ENCODE data around the gene DZIP1L. TPM values are rescaled to one million over a fixed set of nuclear protein-coding genes. Genes with fewer than 3 reads are reported as not detected.
"Not testable (repeated sequence)": the region's sequence is repeated elsewhere in the genome, so short reads cannot be mapped to it uniquely, and the experiment has no call there.

Gene DZIP1L
- not detected for polyA plus RNA-seq (2012; ENCODE audit: missing spikeins)

GRCh38 chr3:138114988-138115971 lies at the start of gene DZIP1L:
Gene DZIP1L (minus strand): TSS chr3:138115608. CDS start chr3:138103971, 11,637 bp downstream.
- DNase-seq (ENCODE audit: insufficient read length) (peak; percentile 46), FAIRE-seq (no peak)
- no peak for TF ChIP-seq POLR2AphosphoS5 (IDR thresholded peaks at IDR 0.05; ENCODE audit: low read depth, low read length)

GRCh38 chr3:138165061-138165460 lies 49.7 kb upstream of the DZIP1L start:
- FAIRE-seq (no peak), DNase-seq (ENCODE audit: insufficient read length) (no peak)
- no peak for TF ChIP-seq TAF1 (IDR thresholded peaks at IDR 0.05; ENCODE audit: borderline replicate concordance, low read depth, low read length)
- TF ChIP-seq POLR2AphosphoS5 (IDR thresholded peaks at IDR 0.05; ENCODE audit: low read depth, low read length): no peak
- no peak for TF ChIP-seq POLR2A (IDR thresholded peaks at IDR 0.05; ENCODE audit: low read depth, low read length)

- FAIRE-seq (no peak), DNase-seq (ENCODE audit: insufficient read length) (no peak)
- no peak for TF ChIP-seq POLR2AphosphoS5 (IDR thresholded peaks at IDR 0.05; ENCODE audit: low read depth, low read length)
- no peak for TF ChIP-seq POLR2A (IDR thresholded peaks at IDR 0.05; ENCODE audit: low read depth, low read length)
- no peak for TF ChIP-seq TAF1 (IDR thresholded peaks at IDR 0.05; ENCODE audit: borderline replicate concordance, low read depth, low read length)
These were observed 42.3 kb upstream of the DZIP1L start for GRCh38 chr3:138157743-138158142.

- DNase-seq (ENCODE audit: insufficient read length): no peak
- FAIRE-seq: no peak
These were observed 39.1 kb upstream of the DZIP1L start for GRCh38 chr3:138154534-138154933.

GRCh38 chr3:138148503-138148902 lies 33.1 kb upstream of the DZIP1L start:
- TF ChIP-seq POLR2AphosphoS5 (IDR thresholded peaks at IDR 0.05; ENCODE audit: low read depth, low read length): no peak
- no peak for TF ChIP-seq POLR2A (IDR thresholded peaks at IDR 0.05; ENCODE audit: low read depth, low read length)
- TF ChIP-seq TAF1 (IDR thresholded peaks at IDR 0.05; ENCODE audit: borderline replicate concordance, low read depth, low read length): no peak
- DNase-seq (ENCODE audit: insufficient read length): no peak
- no peak for FAIRE-seq

More at GRCh38 chr3:138154534-138154933, 39.1 kb upstream of the DZIP1L start:
- TF ChIP-seq POLR2AphosphoS5 (IDR thresholded peaks at IDR 0.05; ENCODE audit: low read depth, low read length) (no peak), POLR2A (IDR thresholded peaks at IDR 0.05; ENCODE audit: low read depth, low read length) (no peak), TAF1 (IDR thresholded peaks at IDR 0.05; ENCODE audit: borderline replicate concordance, low read depth, low read length) (no peak)

- not testable (repeated sequence) for DNase-seq (ENCODE audit: insufficient read length); FAIRE-seq
These were observed 26.8 kb upstream of the DZIP1L start for GRCh38 chr3:138142181-138142580.

- no peak for FAIRE-seq
- no peak for TF ChIP-seq POLR2AphosphoS5 (IDR thresholded peaks at IDR 0.05; ENCODE audit: low read depth, low read length)
- no peak for TF ChIP-seq TAF1 (IDR thresholded peaks at IDR 0.05; ENCODE audit: borderline replicate concordance, low read depth, low read length)
- no peak for TF ChIP-seq POLR2A (IDR thresholded peaks at IDR 0.05; ENCODE audit: low read depth, low read length)
- no peak for DNase-seq (ENCODE audit: insufficient read length)
These were observed 25.5 kb upstream of the DZIP1L start for GRCh38 chr3:138140940-138141339.

- DNase-seq (ENCODE audit: insufficient read length) (no peak), FAIRE-seq (no peak)
- no peak for TF ChIP-seq TAF1 (IDR thresholded peaks at IDR 0.05; ENCODE audit: borderline replicate concordance, low read depth, low read length)
- TF ChIP-seq POLR2AphosphoS5 (IDR thresholded peaks at IDR 0.05; ENCODE audit: low read depth, low read length): no peak
- no peak for TF ChIP-seq POLR2A (IDR thresholded peaks at IDR 0.05; ENCODE audit: low read depth, low read length)
These were observed 24.3 kb upstream of the DZIP1L start for GRCh38 chr3:138139691-138140090.

GRCh38 chr3:138137861-138138260 lies 22.5 kb upstream of the DZIP1L start:
- DNase-seq (ENCODE audit: insufficient read length) (no peak), FAIRE-seq (no peak)
- TF ChIP-seq POLR2A (IDR thresholded peaks at IDR 0.05; ENCODE audit: low read depth, low read length): no peak
- no peak for TF ChIP-seq TAF1 (IDR thresholded peaks at IDR 0.05; ENCODE audit: borderline replicate concordance, low read depth, low read length)
- no peak for TF ChIP-seq POLR2AphosphoS5 (IDR thresholded peaks at IDR 0.05; ENCODE audit: low read depth, low read length)

GRCh38 chr3:138136201-138136600 lies 20.8 kb upstream of the DZIP1L start:
- TF ChIP-seq TAF1 (IDR thresholded peaks at IDR 0.05; ENCODE audit: borderline replicate concordance, low read depth, low read length): no peak
- no peak for TF ChIP-seq POLR2AphosphoS5 (IDR thresholded peaks at IDR 0.05; ENCODE audit: low read depth, low read length)
- TF ChIP-seq POLR2A (IDR thresholded peaks at IDR 0.05; ENCODE audit: low read depth, low read length): no peak
- no peak for FAIRE-seq
- DNase-seq (ENCODE audit: insufficient read length): no peak

GRCh38 chr3:138135833-138136194 lies 20.4 kb upstream of the DZIP1L start:
- no peak for FAIRE-seq
- no peak for DNase-seq (ENCODE audit: insufficient read length)
- no peak for TF ChIP-seq POLR2AphosphoS5 (IDR thresholded peaks at IDR 0.05; ENCODE audit: low read depth, low read length)
- TF ChIP-seq POLR2A (IDR thresholded peaks at IDR 0.05; ENCODE audit: low read depth, low read length): no peak
- no peak for TF ChIP-seq TAF1 (IDR thresholded peaks at IDR 0.05; ENCODE audit: borderline replicate concordance, low read depth, low read length)

GRCh38 chr3:138135146-138135832 lies 19.9 kb upstream of the DZIP1L start:
- DNase-seq (ENCODE audit: insufficient read length): no peak
- FAIRE-seq: no peak
- no peak for TF ChIP-seq POLR2AphosphoS5 (IDR thresholded peaks at IDR 0.05; ENCODE audit: low read depth, low read length)
- TF ChIP-seq TAF1 (IDR thresholded peaks at IDR 0.05; ENCODE audit: borderline replicate concordance, low read depth, low read length): no peak
- TF ChIP-seq POLR2A (IDR thresholded peaks at IDR 0.05; ENCODE audit: low read depth, low read length): no peak

Data from GM12892 (cell line).